SH-SY5Y (cell line): ENCODE data around the gene MATN1.

ENCODE experiments used
- GATA2 ChIP-seq: IDR thresholded peaks from 2 replicates; pipeline ENCODE4 v1.6.1; 2011; ENCODE audit warnings: mild to moderate bottlenecking, low read depth, low read length
- GATA3 ChIP-seq: IDR thresholded peaks from 2 replicates; pipeline ENCODE4 v1.6.1; 2011; ENCODE audit warnings: low read depth, mild to moderate bottlenecking, low read length, moderate library complexity

GRCh38 chr1:30771005-30771404 is 47.6 kb upstream of the MATN1 start:
- TF ChIP-seq GATA2 (no peak), GATA3 (no peak)
